GM18498 (cell line): Measurements from ENCODE around the gene SCN2A.
A peak's percentile ranks its signal among the peaks of the same experiment; 100 is the strongest.
"Not testable (repeated sequence)": the region's sequence is repeated elsewhere in the genome, so short reads cannot be mapped to it uniquely, and the experiment has no call there.

Source experiments
- ATAC-seq: cut with Tn5 transposase; IDR thresholded peaks from one replicate; pipeline ENCODE4 v1.9.1; 2021; ENCODE audit warnings: mild to moderate bottlenecking, moderate library complexity; ENCODE audit not compliant: unreplicated experiment

Gene SCN2A

DNA sequence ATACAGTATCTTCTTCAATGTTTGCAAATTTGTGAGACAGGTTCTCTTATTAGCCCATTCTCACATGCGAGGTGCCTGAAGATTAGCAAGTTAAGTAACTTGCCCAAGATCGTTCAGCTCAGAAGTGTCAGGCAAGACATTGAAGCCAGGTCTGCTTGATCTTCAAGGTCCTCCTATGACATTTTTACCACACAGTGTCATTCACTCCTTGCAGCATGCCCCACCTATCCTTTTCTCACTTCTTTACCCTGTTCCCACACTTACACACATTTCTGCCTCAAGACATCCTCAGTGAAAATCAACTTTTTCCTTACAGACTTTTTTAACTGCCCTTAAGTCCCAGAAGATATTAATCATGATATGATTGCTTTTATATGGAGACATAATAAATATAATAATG is 73.8 kb downstream of the SCN2A start:
- ATAC-seq: no peak

DNA sequence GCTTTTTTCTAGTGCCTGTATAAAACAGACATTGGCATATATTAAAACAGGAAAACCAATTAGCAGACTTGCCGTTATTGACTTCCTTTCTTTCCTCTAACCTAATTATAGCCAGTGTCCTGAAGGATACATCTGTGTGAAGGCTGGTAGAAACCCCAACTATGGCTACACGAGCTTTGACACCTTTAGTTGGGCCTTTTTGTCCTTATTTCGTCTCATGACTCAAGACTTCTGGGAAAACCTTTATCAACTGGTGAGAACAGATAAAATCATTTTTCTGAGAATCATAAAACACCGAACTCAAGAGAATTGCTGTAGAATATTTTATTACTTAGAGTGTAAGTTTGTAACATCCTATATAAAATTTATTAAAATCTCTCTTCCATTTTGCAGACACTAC is 74.3 kb downstream of the SCN2A start:
- ATAC-seq: no peak

DNA sequence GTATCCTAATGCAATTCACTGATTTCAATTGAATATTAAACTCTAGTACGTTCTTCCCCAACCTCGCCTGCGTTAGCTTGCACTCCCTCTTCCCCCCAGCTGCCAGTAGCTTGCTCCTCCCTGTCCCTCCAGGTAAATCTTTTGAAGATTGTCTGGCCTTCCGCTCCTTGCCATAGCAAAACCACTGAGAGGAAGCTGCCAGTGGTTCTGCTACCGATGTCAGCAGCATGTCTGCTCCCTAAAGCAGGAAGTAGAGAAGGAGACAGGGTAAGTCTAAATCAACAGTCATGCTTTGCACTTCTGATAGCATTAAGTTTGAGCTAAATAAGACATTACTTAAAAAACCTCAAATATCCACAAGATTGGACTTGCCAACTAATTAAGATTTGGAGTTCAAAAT is 89.1 kb downstream of the SCN2A start:
- peak; percentile 52 for ATAC-seq

DNA sequence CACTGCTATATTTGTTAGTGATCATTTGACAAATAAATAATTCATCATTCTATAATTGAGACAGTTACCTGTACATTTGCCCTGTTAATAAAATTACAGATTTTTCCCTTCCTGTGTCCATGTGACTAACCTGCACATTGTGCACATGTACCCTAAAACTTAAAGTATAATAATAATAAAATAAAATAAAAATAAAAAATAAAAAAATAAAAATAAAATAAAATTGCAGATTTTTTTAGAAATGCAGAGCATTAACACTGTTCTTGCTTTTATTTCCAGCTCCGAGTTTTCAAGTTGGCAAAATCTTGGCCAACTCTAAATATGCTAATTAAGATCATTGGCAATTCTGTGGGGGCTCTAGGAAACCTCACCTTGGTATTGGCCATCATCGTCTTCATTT is 105.1 kb downstream of the SCN2A start:
- not testable (repeated sequence) for ATAC-seq

DNA sequence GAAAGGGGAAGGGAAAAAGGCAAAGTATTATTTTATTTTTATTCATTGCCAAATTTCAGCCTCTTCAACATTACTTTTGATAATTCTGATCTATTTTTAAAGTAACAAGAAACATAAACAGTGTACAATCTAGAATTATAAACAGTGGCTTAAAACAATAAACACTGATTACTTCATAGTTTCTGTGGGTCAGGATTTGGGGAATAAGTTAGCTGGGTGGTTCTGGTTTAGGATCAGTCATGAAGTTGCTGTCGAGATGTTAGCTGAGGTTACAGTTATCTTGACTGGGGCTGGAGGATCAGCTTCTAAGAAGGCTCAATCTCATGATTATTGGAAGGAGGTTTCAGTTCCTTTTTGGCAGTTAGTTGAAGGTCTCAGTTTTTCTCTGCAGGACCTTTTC is 109.2 kb downstream of the SCN2A start:
- no peak for ATAC-seq

DNA sequence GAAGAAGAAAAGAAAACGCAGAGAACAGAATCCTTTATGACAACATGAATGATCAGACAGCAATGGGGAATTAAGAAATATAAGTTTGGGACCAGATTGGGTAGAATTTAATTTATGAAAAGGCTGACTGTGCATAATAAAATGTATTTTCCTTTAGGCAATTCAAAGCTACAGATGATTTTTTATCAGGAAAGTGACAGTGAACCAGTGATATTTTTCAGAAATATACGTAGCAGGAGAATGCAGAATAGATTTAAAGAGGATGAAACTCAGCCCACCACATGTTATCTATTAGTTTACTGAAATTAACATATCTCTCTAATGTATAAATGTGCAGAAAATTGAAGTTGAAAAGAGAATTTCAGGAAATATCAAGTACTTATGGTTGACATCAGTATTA is 110.0 kb downstream of the SCN2A start:
- ATAC-seq: no peak

DNA sequence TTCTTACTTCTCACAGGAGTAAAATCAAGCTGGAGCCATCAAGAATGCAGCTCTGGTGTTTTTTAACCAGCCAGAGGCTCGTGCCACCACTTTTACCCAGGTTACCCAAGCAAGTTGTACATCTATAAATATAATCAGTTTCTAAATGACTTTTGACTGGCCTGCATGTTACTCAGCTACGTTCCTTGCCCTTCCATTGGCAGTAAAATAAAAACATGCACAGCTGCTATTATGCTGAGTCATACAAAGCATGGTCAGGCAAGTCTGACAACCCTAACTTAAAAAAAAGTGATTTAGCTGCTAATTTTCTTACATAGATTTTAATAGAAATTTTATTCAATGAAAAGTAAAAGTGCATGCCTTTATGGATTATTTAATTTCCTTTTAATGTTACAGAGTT is 118.5 kb downstream of the SCN2A start:
- ATAC-seq: peak; percentile 88

DNA sequence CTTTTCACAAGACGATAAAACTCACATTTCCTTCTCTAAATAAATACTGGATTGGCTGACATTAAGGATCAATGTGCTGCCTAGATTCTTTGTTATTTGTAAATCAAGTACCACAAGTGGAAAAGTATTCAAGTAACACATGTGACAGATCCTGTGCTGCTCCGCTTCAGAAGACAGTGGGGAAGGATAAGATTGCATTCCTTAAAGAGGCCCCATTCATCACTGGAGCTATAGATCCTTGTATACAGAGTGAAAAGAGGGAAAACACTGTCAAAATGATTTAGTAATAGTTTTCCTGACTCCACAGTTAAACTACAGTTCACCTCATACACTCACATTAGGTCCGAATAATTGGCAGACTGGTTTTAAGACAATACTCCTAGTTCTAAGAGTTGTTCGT is 122.3 kb downstream of the SCN2A start:
- ATAC-seq: no peak

DNA sequence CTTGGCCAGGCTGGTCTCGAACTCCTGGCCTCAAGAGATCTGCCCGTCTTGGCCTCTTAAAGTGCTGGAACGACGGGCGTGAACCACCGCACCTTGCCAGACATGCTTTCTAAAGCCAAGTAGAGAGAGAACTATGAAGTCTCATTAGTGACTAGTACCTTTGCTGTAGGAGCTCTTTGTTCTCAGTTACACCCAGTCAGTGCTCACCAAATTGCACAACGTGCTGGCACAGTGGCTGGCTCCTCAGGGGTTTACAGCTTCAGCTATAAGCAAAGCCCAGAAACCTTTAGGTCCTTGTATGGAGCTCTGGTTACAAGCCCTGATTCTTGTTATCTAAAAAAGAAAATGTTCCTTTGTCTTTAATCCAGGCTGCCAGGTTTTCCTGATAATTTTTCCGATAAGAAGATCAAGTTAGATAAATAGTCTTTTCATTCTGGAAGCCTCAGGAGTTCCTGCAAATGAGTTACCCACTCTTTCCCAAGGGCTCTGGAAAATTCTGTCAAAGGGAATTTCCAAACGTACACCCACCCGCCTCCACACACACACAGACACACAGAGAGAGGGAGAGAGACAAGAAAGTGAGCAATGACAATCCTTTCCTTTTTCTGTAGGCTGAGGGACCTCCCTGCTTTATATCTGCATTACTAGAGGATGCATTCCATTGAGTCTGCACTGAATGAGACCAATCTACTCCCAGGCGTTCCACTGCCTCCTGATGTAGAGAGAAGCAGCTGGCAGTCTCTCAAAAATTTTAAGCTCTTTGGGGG is 130.1 kb downstream of the SCN2A start:
- ATAC-seq: no peak

DNA sequence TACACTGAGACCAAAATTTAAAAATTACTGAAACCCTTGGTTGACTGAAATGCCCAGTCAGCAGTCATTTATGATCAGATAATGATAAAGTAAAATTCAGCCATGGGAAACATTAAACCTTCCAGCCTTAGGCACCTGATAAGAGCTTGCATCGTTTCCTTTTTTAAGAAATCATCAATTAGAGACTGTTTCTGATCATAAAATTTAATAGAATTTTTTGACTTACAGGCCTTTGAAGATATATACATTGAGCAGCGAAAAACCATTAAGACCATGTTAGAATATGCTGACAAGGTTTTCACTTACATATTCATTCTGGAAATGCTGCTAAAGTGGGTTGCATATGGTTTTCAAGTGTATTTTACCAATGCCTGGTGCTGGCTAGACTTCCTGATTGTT is 130.7 kb downstream of the SCN2A start:
- ATAC-seq: no peak

DNA sequence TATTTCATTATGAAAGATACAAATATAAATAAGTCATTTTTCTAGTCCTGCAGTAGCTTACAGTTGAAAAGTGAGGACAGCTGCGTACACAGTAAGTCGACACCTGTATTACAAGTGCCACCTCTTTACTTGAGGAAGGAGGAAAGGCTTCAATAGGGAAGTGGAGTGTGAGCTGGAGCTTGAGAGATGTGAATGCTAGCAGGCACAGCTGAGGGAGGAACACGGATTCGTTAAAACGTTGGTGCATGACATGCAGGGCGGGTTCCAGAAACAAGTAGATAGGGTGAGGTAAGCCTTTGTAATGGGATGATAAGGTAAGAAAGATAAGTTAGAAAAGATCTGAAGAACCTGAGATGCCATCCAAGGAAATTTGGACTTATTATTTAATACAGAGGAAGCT is 132.1 kb downstream of the SCN2A start:
- no peak for ATAC-seq

DNA sequence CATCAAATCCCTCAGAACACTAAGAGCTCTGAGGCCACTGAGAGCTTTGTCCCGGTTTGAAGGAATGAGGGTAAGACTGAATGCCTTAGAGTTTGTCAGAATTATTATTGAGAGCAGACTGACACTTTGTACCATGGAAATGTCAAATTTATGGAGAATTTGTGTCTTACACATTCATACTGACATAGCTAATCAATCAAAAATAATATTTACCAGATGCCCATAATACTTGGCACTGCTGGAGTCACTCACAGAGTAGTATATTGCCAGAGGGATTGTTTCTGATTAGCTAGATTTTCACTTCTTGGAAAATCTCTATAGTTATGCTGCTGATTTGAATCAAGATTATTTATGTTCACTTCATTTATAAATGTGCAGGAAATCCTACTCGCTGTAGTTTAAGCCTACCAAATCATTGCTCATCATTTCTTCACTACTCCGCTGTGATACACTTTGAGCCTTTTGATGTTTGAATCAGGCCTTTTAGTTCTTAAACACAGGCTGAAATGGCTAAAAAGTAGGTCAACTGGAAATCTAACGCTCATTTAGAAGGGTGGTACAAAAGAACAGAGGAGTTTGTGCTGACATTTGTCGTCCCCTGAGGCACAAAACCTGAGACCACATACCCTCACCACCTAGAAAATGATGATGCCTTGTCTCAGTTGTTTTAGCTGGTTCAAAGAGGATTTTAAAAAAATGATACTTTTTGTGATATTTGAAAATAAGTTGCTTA is 134.2 kb downstream of the SCN2A start:
- no peak for ATAC-seq

DNA sequence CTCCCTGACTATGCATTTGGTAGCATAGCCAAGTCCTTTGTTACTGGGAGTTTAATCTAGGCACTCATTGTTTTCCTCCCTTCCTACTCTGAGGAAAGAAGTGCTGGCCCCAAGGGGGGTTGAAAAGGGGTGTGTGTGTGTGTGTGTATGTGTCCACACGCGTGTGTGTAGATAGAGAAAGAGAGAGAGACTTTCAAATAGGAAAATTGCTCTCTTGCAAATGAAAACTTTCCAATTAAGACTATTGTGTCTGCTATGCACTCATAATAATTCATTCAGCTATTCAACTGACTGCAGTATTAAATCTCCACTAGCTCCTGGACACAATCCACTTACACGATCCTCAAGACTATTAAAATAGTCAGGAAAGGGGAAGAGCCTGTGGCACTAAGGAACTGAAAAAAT is 137.4 kb downstream of the SCN2A start:
- ATAC-seq: no peak

DNA sequence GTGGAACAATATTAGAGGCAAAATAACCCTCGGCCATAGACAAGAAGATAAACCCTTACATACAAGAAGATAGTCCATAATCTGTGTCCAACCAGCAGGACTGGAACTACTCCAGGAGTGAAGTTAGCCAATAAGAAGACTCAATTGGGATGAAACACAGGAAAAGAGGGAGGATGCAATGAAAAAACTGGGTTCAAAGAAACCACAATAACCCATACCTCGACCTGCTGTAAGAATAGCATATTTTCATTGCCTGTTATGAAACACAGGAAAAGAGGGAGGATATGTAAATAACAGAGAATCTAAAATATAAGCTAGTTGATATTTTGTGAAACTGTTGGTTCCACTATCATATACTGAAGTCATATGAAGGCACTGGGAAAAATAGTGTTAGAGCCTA is 143.1 kb downstream of the SCN2A start:
- ATAC-seq: no peak

DNA sequence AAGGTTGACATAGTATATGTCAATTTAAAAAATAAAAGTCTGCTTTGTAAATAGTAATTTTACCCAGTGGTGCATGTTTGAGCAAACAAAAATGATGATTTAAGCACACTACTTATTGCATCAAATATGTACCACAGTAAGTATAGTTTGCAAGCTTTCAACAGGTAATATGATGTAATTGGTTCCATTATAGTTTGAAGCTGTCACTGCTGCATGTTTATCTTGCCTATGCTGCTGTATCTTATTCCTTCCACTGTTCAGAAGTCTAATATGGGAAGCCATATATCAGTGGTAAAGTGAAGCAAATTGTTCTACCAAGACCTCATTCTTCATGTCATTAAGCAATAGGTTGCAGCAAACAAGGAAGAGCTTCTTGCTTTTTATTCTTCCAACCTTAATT is 151.7 kb downstream of the SCN2A start:
- no peak for ATAC-seq

DNA sequence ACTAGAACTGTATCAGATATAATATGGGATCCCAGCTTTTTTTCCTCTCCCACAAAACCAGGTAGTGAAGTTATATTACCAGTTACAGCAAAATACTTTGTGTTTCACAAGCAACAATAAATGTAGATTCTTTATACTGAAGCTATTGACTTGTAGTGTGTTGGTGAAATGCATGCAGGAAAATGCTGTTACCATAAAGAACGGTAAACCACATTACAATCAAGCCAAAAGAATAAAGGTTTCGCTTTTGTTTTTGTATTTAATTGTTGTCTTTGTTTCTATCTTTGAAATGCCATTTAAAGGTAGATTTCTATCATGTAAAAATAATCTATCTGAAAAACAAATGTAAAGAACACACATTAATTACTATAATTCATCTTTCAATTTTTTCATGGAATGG is 152.6 kb downstream of the SCN2A start:
- no peak for ATAC-seq

DNA sequence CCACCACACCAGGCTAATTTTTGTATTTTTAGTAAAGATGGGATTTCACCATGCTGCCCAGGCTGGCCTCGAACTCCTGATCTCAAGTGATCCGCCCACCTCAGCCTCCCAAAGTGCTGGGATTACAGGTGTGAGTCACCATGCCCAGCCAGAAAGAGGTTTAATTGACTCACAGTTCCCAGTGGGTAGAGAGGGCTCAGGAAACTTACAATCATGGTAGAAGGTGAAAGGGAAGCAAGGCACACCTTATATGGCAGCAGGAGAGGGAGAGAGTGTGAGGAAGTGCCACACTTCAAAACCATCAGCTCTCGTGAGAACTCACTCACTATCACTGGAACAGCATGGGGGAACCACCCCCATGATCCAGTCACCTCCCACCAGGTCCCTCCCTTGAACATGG is 159.4 kb downstream of the SCN2A start:
- ATAC-seq: not testable (repeated sequence)

DNA sequence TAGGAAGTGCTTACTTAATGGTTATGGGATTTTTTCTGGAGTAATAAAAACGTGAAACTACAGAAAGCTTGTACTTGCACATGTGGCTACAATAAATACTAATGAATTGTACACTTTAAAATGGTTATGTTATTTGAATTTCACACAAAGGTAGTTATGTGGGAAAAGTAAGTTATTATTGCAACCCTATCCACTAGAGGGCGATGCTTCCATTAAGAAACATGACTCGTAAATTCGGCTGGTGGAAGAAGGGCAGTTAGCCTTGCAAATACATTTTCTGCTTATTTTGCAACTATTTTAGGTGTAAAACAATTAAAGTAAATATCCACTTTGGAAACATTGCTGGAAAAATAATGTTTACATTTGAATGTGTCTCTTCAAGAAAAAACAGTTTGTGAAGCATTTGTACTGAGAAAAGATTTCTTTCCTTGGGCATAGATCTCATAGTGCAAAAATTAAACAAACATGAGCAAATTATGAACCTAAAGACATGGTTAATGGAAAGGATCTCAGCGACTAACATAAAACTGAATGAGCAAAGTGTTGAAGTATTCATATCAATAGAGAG is 162.2 kb downstream of the SCN2A start:
- peak; percentile 73 for ATAC-seq

DNA sequence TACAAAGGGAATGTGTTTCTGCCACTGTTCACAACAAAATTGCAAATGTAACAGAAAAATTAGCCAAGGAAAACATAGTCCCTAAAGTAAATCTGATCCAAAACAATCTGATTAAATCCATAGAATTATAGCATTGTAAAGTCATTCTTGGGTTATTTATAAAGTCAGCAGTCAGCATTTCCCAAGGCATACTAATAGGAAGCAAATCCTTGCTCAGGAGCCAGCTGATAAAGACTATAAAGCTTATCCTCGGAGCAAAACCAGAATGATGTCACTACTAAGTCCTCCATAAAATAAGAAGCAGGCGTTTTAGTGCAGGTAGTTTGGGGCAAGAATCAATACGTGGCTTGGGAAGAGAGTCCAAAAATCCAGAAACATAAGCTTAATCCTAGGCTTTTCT is 162.9 kb downstream of the SCN2A start:
- no peak for ATAC-seq

DNA sequence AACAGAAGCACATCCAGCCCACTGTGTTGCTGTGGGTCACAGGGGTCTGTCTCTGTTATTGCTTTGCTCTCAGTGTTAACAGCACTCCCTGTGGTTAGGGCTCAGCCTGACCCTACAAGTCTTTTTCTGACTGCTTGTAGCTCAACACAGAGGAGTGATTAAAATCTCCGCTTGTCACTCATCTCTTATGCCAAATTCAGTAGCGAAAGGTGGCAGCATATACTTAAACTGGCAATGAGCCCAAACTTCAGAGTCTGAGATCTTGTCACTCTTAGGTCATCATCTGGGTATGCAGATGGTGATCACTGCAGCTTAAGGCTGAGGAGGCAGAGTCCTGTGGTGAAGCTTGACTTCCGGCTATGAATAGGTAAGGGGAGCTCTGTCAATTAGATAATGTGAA is 167.0 kb downstream of the SCN2A start:
- no peak for ATAC-seq

DNA sequence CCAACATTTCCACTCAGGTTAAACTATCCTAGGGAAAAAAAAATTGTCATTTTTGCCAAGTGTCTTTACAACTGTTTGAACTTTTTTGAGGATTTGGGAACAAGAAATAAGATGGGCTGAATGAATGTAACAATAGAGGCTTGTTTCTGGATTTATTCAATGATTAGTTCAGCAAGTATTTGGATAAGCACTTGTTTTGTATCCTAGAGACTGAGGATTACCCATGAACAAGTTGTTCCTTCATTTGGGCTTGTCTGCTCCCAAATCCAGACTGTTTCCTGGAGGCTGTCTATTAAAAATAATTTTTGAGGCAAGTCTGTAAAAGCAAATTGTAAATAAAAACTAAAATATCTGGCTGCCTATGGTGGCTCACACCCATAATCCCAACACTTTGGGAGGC is 168.3 kb downstream of the SCN2A start:
- no peak for ATAC-seq

DNA sequence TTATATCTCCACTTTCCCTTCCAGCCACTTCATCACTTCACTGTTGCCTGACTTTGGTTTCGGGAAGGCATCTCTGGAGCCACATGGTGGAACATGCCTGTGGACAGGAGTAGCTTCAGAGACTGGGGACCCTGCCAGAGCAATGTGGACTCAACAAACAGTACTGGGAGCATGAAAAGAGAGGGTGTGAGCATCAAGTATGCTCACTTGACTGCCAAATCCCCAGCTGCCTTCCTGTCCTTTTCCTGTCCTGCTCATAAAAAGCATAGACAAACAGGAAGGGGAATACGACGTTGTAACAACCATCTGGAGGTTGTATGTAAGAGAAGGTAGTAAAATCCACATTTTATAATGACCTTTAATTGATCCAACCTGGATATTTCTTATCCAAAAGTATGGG is 169.0 kb downstream of the SCN2A start:
- no peak for ATAC-seq
